ENCODE data around the gene PDIA2.

The PDIA2 gene

GRCh38 chr16:283033-283805 is at the start of gene PDIA2:
Gene PDIA2, plus strand, starts transcription at chr16:283164. Its CDS starts 6 bp downstream, at chr16:283170.
- Histone ChIP-seq H3K9ac (ENCODE audit: low read depth in 1 of 2, low read length in 2 of 2) (no peak within 1 kb of the TSS), H3K4me1 (ENCODE audit: control insufficient read depth in 1 of 2, insufficient read depth in 2 of 2, low read length in 2 of 2) (peaks cover 0 to 3% of the 10 kb centered on the region in 2 donors), H3K27ac (ENCODE audit: low read depth, low read length) (no peak within 1 kb of the TSS), H3K4me3 (ENCODE audit: low read depth in 1 of 2, low read length in 2 of 2) (no peak within 1 kb of the TSS), H3K9me3 (ENCODE audit: control insufficient read depth in 1 of 2, low read length in 2 of 2) (no peaks in the 10 kb centered on the region), H3K27me3 (ENCODE audit: control insufficient read depth in 1 of 2, insufficient read depth in 2 of 2, low read length in 2 of 2) (peaks cover 5 to 9% of the 10 kb centered on the region in 2 donors), H3K36me3 (ENCODE audit: control insufficient read depth in 1 of 2, insufficient read depth in 2 of 2, low read length in 2 of 2) (peaks cover 0 to 8% of the 10 kb centered on the region in 2 donors)

GRCh38 chr16:234468-235305 is 48.3 kb upstream of the PDIA2 start, which contains the start of gene FAM234A:
Gene FAM234A, plus strand, starts transcription at chr16:234821. Its CDS starts 19,593 bp downstream, at chr16:254414.
- Histone ChIP-seq H3K9ac (ENCODE audit: low read depth in 1 of 2, low read length in 2 of 2) (peak within 1 kb of the TSS; percentile 94 to 95), H3K27ac (ENCODE audit: low read depth, low read length) (peak within 1 kb of the TSS; percentile 98), H3K27me3 (ENCODE audit: control insufficient read depth in 1 of 2, insufficient read depth in 2 of 2, low read length in 2 of 2) (no peaks in the 10 kb centered on the region), H3K9me3 (ENCODE audit: control insufficient read depth in 1 of 2, low read length in 2 of 2) (no peaks in the 10 kb centered on the region), H3K4me3 (ENCODE audit: low read depth in 1 of 2, low read length in 2 of 2) (peak within 1 kb of the TSS; percentile 77 to 95), H3K36me3 (ENCODE audit: control insufficient read depth in 1 of 2, insufficient read depth in 2 of 2, low read length in 2 of 2) (no peaks in the 10 kb centered on the region), H3K4me1 (ENCODE audit: control insufficient read depth in 1 of 2, insufficient read depth in 2 of 2, low read length in 2 of 2) (peaks cover 4% of the 10 kb centered on the region in 2 donors)

GRCh38 chr16:239948-240277 is 43.1 kb upstream of the PDIA2 start:
- Histone ChIP-seq H3K27ac (ENCODE audit: low read depth, low read length) (no peak overlapping the region), H3K4me3 (ENCODE audit: low read depth in 1 of 2, low read length in 2 of 2) (no peak overlapping the region), H3K4me1 (ENCODE audit: control insufficient read depth in 1 of 2, insufficient read depth in 2 of 2, low read length in 2 of 2) (peaks cover 20 to 30% of the 10 kb centered on the region in 2 donors), H3K36me3 (ENCODE audit: control insufficient read depth in 1 of 2, insufficient read depth in 2 of 2, low read length in 2 of 2) (no peaks in the 10 kb centered on the region), H3K9ac (ENCODE audit: low read depth in 1 of 2, low read length in 2 of 2) (no peak overlapping the region), H3K27me3 (ENCODE audit: control insufficient read depth in 1 of 2, insufficient read depth in 2 of 2, low read length in 2 of 2) (no peaks in the 10 kb centered on the region), H3K9me3 (ENCODE audit: control insufficient read depth in 1 of 2, low read length in 2 of 2) (no peaks in the 10 kb centered on the region)

- peaks cover 20 to 30% of the 10 kb centered on the region in 2 donors for H3K4me1 ChIP-seq (ENCODE audit: control insufficient read depth in 1 of 2, insufficient read depth in 2 of 2, low read length in 2 of 2)
- no peaks in the 10 kb centered on the region for H3K27me3 ChIP-seq (ENCODE audit: control insufficient read depth in 1 of 2, insufficient read depth in 2 of 2, low read length in 2 of 2)
- H3K36me3 ChIP-seq (ENCODE audit: control insufficient read depth in 1 of 2, insufficient read depth in 2 of 2, low read length in 2 of 2), result no peaks in the 10 kb centered on the region
- H3K4me3 ChIP-seq (ENCODE audit: low read depth in 1 of 2, low read length in 2 of 2), result no peak overlapping the region
- no peak overlapping the region for H3K27ac ChIP-seq (ENCODE audit: low read depth, low read length)
- H3K9me3 ChIP-seq (ENCODE audit: control insufficient read depth in 1 of 2, low read length in 2 of 2), result no peaks in the 10 kb centered on the region
- peak overlapping the region in 1 of 2 donors; percentile 10 for H3K9ac ChIP-seq (ENCODE audit: low read depth in 1 of 2, low read length in 2 of 2)
Measured at GRCh38 chr16:240559-240958, 42.4 kb upstream of the PDIA2 start.

GRCh38 chr16:242281-242680 is 40.7 kb upstream of the PDIA2 start:
- no peaks in the 10 kb centered on the region for H3K9me3 ChIP-seq (ENCODE audit: control insufficient read depth in 1 of 2, low read length in 2 of 2)
- no peak overlapping the region for H3K4me3 ChIP-seq (ENCODE audit: low read depth in 1 of 2, low read length in 2 of 2)
- peaks cover 20 to 30% of the 10 kb centered on the region in 2 donors for H3K4me1 ChIP-seq (ENCODE audit: control insufficient read depth in 1 of 2, insufficient read depth in 2 of 2, low read length in 2 of 2)
- no peaks in the 10 kb centered on the region for H3K36me3 ChIP-seq (ENCODE audit: control insufficient read depth in 1 of 2, insufficient read depth in 2 of 2, low read length in 2 of 2)
- H3K9ac ChIP-seq (ENCODE audit: low read depth in 1 of 2, low read length in 2 of 2), result no peak overlapping the region
- no peaks in the 10 kb centered on the region for H3K27me3 ChIP-seq (ENCODE audit: control insufficient read depth in 1 of 2, insufficient read depth in 2 of 2, low read length in 2 of 2)
- H3K27ac ChIP-seq (ENCODE audit: low read depth, low read length), result no peak overlapping the region

- no peaks in the 10 kb centered on the region for H3K27me3 ChIP-seq (ENCODE audit: control insufficient read depth in 1 of 2, insufficient read depth in 2 of 2, low read length in 2 of 2)
- H3K9me3 ChIP-seq (ENCODE audit: control insufficient read depth in 1 of 2, low read length in 2 of 2), result no peaks in the 10 kb centered on the region
- no peak overlapping the region for H3K4me3 ChIP-seq (ENCODE audit: low read depth in 1 of 2, low read length in 2 of 2)
- no peak overlapping the region for H3K9ac ChIP-seq (ENCODE audit: low read depth in 1 of 2, low read length in 2 of 2)
- H3K27ac ChIP-seq (ENCODE audit: low read depth, low read length), result no peak overlapping the region
- peaks cover 20 to 30% of the 10 kb centered on the region in 2 donors for H3K4me1 ChIP-seq (ENCODE audit: control insufficient read depth in 1 of 2, insufficient read depth in 2 of 2, low read length in 2 of 2)
- no peaks in the 10 kb centered on the region for H3K36me3 ChIP-seq (ENCODE audit: control insufficient read depth in 1 of 2, insufficient read depth in 2 of 2, low read length in 2 of 2)
Measured at GRCh38 chr16:243348-243747, 39.6 kb upstream of the PDIA2 start.

- H3K9me3 ChIP-seq (ENCODE audit: control insufficient read depth in 1 of 2, low read length in 2 of 2), result no peaks in the 10 kb centered on the region
- no peaks in the 10 kb centered on the region for H3K27me3 ChIP-seq (ENCODE audit: control insufficient read depth in 1 of 2, insufficient read depth in 2 of 2, low read length in 2 of 2)
- H3K36me3 ChIP-seq (ENCODE audit: control insufficient read depth in 1 of 2, insufficient read depth in 2 of 2, low read length in 2 of 2), result peaks cover under 1 to 4% of the 10 kb centered on the region in 2 donors
- H3K9ac ChIP-seq (ENCODE audit: low read depth in 1 of 2, low read length in 2 of 2), result no peak overlapping the region
- peaks cover 17 to 32% of the 10 kb centered on the region in 2 donors for H3K4me1 ChIP-seq (ENCODE audit: control insufficient read depth in 1 of 2, insufficient read depth in 2 of 2, low read length in 2 of 2)
- no peak overlapping the region for H3K27ac ChIP-seq (ENCODE audit: low read depth, low read length)
- H3K4me3 ChIP-seq (ENCODE audit: low read depth in 1 of 2, low read length in 2 of 2), result no peak overlapping the region
Measured at GRCh38 chr16:245105-245504, 37.9 kb upstream of the PDIA2 start.

GRCh38 chr16:247027-247426 is 35.9 kb upstream of the PDIA2 start:
- Histone ChIP-seq H3K9ac (ENCODE audit: low read depth in 1 of 2, low read length in 2 of 2) (no peak overlapping the region), H3K27ac (ENCODE audit: low read depth, low read length) (no peak overlapping the region), H3K36me3 (ENCODE audit: control insufficient read depth in 1 of 2, insufficient read depth in 2 of 2, low read length in 2 of 2) (peaks cover 6 to 9% of the 10 kb centered on the region in 2 donors), H3K4me1 (ENCODE audit: control insufficient read depth in 1 of 2, insufficient read depth in 2 of 2, low read length in 2 of 2) (peaks cover 15 to 26% of the 10 kb centered on the region in 2 donors), H3K27me3 (ENCODE audit: control insufficient read depth in 1 of 2, insufficient read depth in 2 of 2, low read length in 2 of 2) (no peaks in the 10 kb centered on the region), H3K4me3 (ENCODE audit: low read depth in 1 of 2, low read length in 2 of 2) (no peak overlapping the region), H3K9me3 (ENCODE audit: control insufficient read depth in 1 of 2, low read length in 2 of 2) (no peaks in the 10 kb centered on the region)

- H3K27ac ChIP-seq (ENCODE audit: low read depth, low read length), result no peak overlapping the region
- peaks cover 7 to 9% of the 10 kb centered on the region in 2 donors for H3K36me3 ChIP-seq (ENCODE audit: control insufficient read depth in 1 of 2, insufficient read depth in 2 of 2, low read length in 2 of 2)
- H3K9ac ChIP-seq (ENCODE audit: low read depth in 1 of 2, low read length in 2 of 2), result no peak overlapping the region
- no peaks in the 10 kb centered on the region for H3K27me3 ChIP-seq (ENCODE audit: control insufficient read depth in 1 of 2, insufficient read depth in 2 of 2, low read length in 2 of 2)
- H3K4me3 ChIP-seq (ENCODE audit: low read depth in 1 of 2, low read length in 2 of 2), result no peak overlapping the region
- peaks cover 28 to 30% of the 10 kb centered on the region in 2 donors for H3K4me1 ChIP-seq (ENCODE audit: control insufficient read depth in 1 of 2, insufficient read depth in 2 of 2, low read length in 2 of 2)
- no peaks in the 10 kb centered on the region for H3K9me3 ChIP-seq (ENCODE audit: control insufficient read depth in 1 of 2, low read length in 2 of 2)
Measured at GRCh38 chr16:249431-249830, 33.5 kb upstream of the PDIA2 start.
